ENCODE measurements around the gene MIER2. TPM values are rescaled to one million over a fixed set of nuclear protein-coding genes. Genes with fewer than 3 reads are reported as not detected.
A peak's percentile ranks its signal among the peaks of the same experiment; 100 is the strongest.

The MIER2 gene
- polyA plus RNA-seq, 3 donors: 3.6 to 21.9 (median 6.9) TPM

GRCh38 chr19:313988-314815 is 30.4 kb downstream of the MIER2 start:
- peaks cover 2 to 3% (median 2%) of the 10 kb centered on the region in 3 donors for H3K27me3 Mint-ChIP-seq (ENCODE audit: low read depth in 3 of 3)
- H3K27ac Mint-ChIP-seq: no peak overlapping the region
- Histone ChIP-seq H4K20me1 (ENCODE audit: insufficient read depth, low read length) (peaks cover 59% of the 10 kb centered on the region), H3K4me3 (replicated peaks in 1 of 3; ENCODE audit: low read depth in 2 of 3, low read length in 3 of 3) (no peak overlapping the region), H3K4me2 (replicated peaks; ENCODE audit: extremely low read depth, low read length, poor library complexity, severe bottlenecking) (no peak overlapping the region), H3K9ac (ENCODE audit: insufficient read depth, low read length, poor library complexity, severe bottlenecking) (no peak overlapping the region), H3K9me3 (replicated peaks in 1 of 2; ENCODE audit: control insufficient read depth in 1 of 2, insufficient read depth in 1 of 2, low read length in 2 of 2) (peaks cover 0 to 4% of the 10 kb centered on the region in 2 donors), H2AFZ (ENCODE audit: insufficient read depth, low read depth, low read length, poor library complexity, severe bottlenecking) (no peak overlapping the region), H3K79me2 (ENCODE audit: insufficient read depth, low read length) (peaks cover 2% of the 10 kb centered on the region), H3K36me3 (replicated peaks in 1 of 2; ENCODE audit: control insufficient read depth in 1 of 2, insufficient read depth in 2 of 2, low read length in 2 of 2) (peaks cover 58 to 88% of the 10 kb centered on the region in 2 donors), H3K27ac (ENCODE audit: low read depth in 1 of 2, low read length in 2 of 2) (no peak overlapping the region), H3K4me1 (ENCODE audit: control insufficient read depth in 1 of 2, insufficient read depth in 2 of 2, low read length in 2 of 2) (no peaks in the 10 kb centered on the region), H3K27me3 (ENCODE audit: control insufficient read depth in 2 of 2, insufficient read depth in 2 of 2, low read length in 2 of 2) (no peaks in the 10 kb centered on the region)
- H3K36me3 Mint-ChIP-seq: peaks cover 61 to 76% of the 10 kb centered on the region in 2 donors
- DNase-seq: no peak
- TF ChIP-seq, protein P1, sequence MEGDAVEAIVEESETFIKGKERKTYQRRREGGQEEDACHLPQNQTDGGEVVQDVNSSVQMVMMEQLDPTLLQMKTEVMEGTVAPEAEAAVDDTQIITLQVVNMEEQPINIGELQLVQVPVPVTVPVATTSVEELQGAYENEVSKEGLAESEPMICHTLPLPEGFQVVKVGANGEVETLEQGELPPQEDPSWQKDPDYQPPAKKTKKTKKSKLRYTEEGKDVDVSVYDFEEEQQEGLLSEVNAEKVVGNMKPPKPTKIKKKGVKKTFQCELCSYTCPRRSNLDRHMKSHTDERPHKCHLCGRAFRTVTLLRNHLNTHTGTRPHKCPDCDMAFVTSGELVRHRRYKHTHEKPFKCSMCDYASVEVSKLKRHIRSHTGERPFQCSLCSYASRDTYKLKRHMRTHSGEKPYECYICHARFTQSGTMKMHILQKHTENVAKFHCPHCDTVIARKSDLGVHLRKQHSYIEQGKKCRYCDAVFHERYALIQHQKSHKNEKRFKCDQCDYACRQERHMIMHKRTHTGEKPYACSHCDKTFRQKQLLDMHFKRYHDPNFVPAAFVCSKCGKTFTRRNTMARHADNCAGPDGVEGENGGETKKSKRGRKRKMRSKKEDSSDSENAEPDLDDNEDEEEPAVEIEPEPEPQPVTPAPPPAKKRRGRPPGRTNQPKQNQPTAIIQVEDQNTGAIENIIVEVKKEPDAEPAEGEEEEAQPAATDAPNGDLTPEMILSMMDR (IDR thresholded peaks at IDR 0.05): no peak
- no peaks in the 10 kb centered on the region for H3K4me1 Mint-ChIP-seq
- no peak overlapping the region for H3K4me3 Mint-ChIP-seq
- WGBS (ENCODE audit: insufficient coverage): 97% methylated on average over 13 of the region's 22 CpGs
- intact Hi-C loops (cut with micrococcal nuclease): no loop called here
- peaks cover 0 to 8% (median 4%) of the 10 kb centered on the region in 7 donors for H3K9me3 Mint-ChIP-seq

- H3K4me3 ChIP-seq (replicated peaks in 1 of 3; ENCODE audit: low read depth in 2 of 3, low read length in 3 of 3): no peak overlapping the region
- H3K4me1 ChIP-seq (ENCODE audit: control insufficient read depth in 1 of 2, insufficient read depth in 2 of 2, low read length in 2 of 2): no peaks in the 10 kb centered on the region
- TF ChIP-seq, protein P1 (IDR thresholded peaks at IDR 0.05): no peak
- H3K36me3 Mint-ChIP-seq: peaks cover 64 to 78% of the 10 kb centered on the region in 2 donors
- no peak overlapping the region for H3K4me2 ChIP-seq (replicated peaks; ENCODE audit: extremely low read depth, low read length, poor library complexity, severe bottlenecking)
- intact Hi-C loops (cut with micrococcal nuclease): no loop called here
- no peak overlapping the region for H2AFZ ChIP-seq (ENCODE audit: insufficient read depth, low read depth, low read length, poor library complexity, severe bottlenecking)
- H3K4me3 Mint-ChIP-seq: no peak overlapping the region
- H3K27me3 ChIP-seq (ENCODE audit: control insufficient read depth in 2 of 2, insufficient read depth in 2 of 2, low read length in 2 of 2): no peaks in the 10 kb centered on the region
- no peak overlapping the region for H3K9ac ChIP-seq (ENCODE audit: insufficient read depth, low read length, poor library complexity, severe bottlenecking)
- H3K9me3 Mint-ChIP-seq: peaks cover 0 to 8% (median 4%) of the 10 kb centered on the region in 7 donors
- WGBS (ENCODE audit: insufficient coverage): 94% methylated on average over 21 of the region's 23 CpGs
- no peak overlapping the region for H3K27ac ChIP-seq (ENCODE audit: low read depth in 1 of 2, low read length in 2 of 2)
- peaks cover 0 to 4% of the 10 kb centered on the region in 2 donors for H3K9me3 ChIP-seq (replicated peaks in 1 of 2; ENCODE audit: control insufficient read depth in 1 of 2, insufficient read depth in 1 of 2, low read length in 2 of 2)
- H3K4me1 Mint-ChIP-seq: no peaks in the 10 kb centered on the region
- peaks cover 63% of the 10 kb centered on the region for H4K20me1 ChIP-seq (ENCODE audit: insufficient read depth, low read length)
- H3K27me3 Mint-ChIP-seq (ENCODE audit: low read depth in 3 of 3): peaks cover 1 to 2% (median 2%) of the 10 kb centered on the region in 3 donors
- peaks cover 2% of the 10 kb centered on the region for H3K79me2 ChIP-seq (ENCODE audit: insufficient read depth, low read length)
- H3K27ac Mint-ChIP-seq: peak overlapping the region in 1 of 7 donors; percentile 61
- no peak for DNase-seq
- peaks cover 66 to 92% of the 10 kb centered on the region in 2 donors for H3K36me3 ChIP-seq (replicated peaks in 1 of 2; ENCODE audit: control insufficient read depth in 1 of 2, insufficient read depth in 2 of 2, low read length in 2 of 2)
These were observed 31.2 kb downstream of the MIER2 start for GRCh38 chr19:313169-313987.

Measured in CD14-positive monocyte (primary cell).